ENCODE results near the gene ADD3. TPM values are rescaled to one million over a fixed set of nuclear protein-coding genes. Genes with fewer than 3 reads are reported as not detected.

ADD3 gene
- total and polyA plus RNA-seq, 10 of the 15 experiments (the other 5 are each of a cell fraction or from before 2014, with no cell fraction given): 27.3 to 129 (median 67.8) TPM

DNA sequence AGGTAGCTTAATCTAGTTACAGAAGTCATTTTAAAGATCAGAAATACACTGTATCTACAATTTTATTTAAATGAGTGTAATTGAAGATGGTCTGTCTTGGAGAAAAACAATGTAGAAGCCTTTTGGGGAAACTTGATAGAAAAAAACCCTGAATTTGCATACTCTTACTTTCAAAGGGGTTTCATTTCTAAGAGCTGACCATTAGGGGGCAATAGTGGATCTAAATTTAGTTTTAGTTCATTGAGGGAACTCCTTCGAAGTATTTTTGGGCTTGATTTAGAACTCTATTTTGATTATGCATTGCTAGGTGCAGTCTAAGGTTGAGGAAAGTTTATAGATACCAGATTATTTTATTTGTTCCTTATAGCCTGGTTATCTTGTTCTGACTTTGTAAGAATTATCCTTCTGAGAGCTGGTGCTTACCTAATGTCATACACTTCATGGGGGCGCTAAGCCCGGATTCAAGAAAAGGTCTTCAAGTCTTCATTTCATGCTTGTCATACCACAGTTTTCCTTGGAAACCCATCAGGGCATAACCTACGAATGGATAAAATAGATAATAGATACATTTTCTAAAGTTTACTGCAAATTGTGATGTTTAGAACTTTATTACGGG lies 130.5 kb downstream of the ADD3 start (continued):
- TF ChIP-seq, protein P1, sequence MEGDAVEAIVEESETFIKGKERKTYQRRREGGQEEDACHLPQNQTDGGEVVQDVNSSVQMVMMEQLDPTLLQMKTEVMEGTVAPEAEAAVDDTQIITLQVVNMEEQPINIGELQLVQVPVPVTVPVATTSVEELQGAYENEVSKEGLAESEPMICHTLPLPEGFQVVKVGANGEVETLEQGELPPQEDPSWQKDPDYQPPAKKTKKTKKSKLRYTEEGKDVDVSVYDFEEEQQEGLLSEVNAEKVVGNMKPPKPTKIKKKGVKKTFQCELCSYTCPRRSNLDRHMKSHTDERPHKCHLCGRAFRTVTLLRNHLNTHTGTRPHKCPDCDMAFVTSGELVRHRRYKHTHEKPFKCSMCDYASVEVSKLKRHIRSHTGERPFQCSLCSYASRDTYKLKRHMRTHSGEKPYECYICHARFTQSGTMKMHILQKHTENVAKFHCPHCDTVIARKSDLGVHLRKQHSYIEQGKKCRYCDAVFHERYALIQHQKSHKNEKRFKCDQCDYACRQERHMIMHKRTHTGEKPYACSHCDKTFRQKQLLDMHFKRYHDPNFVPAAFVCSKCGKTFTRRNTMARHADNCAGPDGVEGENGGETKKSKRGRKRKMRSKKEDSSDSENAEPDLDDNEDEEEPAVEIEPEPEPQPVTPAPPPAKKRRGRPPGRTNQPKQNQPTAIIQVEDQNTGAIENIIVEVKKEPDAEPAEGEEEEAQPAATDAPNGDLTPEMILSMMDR (IDR thresholded peaks at IDR 0.05 in 2 of 3, conservative IDR thresholded peaks at IDR 0.05 in 1 of 3; ENCODE audit: control insufficient read depth in 2 of 3, extremely low read depth in 1 of 3, insufficient read depth in 1 of 3, low read depth in 3 of 3, low read length in 3 of 3): peak; percentile 50 to 74 (median 59); a peak in 5 of 6 replicates
- TF ChIP-seq, protein P2, sequence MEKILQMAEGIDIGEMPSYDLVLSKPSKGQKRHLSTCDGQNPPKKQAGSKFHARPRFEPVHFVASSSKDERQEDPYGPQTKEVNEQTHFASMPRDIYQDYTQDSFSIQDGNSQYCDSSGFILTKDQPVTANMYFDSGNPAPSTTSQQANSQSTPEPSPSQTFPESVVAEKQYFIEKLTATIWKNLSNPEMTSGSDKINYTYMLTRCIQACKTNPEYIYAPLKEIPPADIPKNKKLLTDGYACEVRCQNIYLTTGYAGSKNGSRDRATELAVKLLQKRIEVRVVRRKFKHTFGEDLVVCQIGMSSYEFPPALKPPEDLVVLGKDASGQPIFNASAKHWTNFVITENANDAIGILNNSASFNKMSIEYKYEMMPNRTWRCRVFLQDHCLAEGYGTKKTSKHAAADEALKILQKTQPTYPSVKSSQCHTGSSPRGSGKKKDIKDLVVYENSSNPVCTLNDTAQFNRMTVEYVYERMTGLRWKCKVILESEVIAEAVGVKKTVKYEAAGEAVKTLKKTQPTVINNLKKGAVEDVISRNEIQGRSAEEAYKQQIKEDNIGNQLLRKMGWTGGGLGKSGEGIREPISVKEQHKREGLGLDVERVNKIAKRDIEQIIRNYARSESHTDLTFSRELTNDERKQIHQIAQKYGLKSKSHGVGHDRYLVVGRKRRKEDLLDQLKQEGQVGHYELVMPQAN (conservative IDR thresholded peaks at IDR 0.05): no peak
- TF ChIP-seq ESRRA (IDR thresholded peaks at IDR 0.05; ENCODE audit: low read length) (no peak), HDAC2 (IDR thresholded peaks at IDR 0.05) (no peak), MTA2 (IDR thresholded peaks at IDR 0.05; ENCODE audit: low read depth) (no peak), NR2F1 (conservative IDR thresholded peaks at IDR 0.05) (no peak), MYB (IDR thresholded peaks at IDR 0.05; ENCODE audit: borderline replicate concordance, low read depth, low read length) (no peak), FOXK2 (IDR thresholded peaks at IDR 0.05) (no peak), SMC3 (IDR thresholded peaks at IDR 0.05; ENCODE audit: borderline replicate concordance, low read length) (peak; percentile 70; the same call in 1 of the 2 replicates), ZNF274 (IDR thresholded peaks at IDR 0.05; ENCODE audit: insufficient read depth, insufficient read length) (no peak), RAD21 (IDR thresholded peaks at IDR 0.05; ENCODE audit: insufficient read depth, low read depth, low read length) (peak; percentile 77), IKZF1 (conservative IDR thresholded peaks at IDR 0.05) (no peak), SP1 (IDR thresholded peaks at IDR 0.05; ENCODE audit: low read depth, low read length) (no peak), POU2F2 (IDR thresholded peaks at IDR 0.05; ENCODE audit: borderline replicate concordance, low read depth, low read length) (peak; percentile 97)
- TF ChIP-seq, protein P3, sequence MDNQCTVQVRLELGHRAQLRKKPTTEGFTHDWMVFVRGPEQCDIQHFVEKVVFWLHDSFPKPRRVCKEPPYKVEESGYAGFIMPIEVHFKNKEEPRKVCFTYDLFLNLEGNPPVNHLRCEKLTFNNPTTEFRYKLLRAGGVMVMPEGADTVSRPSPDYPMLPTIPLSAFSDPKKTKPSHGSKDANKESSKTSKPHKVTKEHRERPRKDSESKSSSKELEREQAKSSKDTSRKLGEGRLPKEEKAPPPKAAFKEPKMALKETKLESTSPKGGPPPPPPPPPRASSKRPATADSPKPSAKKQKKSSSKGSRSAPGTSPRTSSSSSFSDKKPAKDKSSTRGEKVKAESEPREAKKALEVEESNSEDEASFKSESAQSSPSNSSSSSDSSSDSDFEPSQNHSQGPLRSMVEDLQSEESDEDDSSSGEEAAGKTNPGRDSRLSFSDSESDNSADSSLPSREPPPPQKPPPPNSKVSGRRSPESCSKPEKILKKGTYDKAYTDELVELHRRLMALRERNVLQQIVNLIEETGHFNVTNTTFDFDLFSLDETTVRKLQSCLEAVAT (IDR thresholded peaks at IDR 0.05): no peak
- TF ChIP-seq, protein P4, sequence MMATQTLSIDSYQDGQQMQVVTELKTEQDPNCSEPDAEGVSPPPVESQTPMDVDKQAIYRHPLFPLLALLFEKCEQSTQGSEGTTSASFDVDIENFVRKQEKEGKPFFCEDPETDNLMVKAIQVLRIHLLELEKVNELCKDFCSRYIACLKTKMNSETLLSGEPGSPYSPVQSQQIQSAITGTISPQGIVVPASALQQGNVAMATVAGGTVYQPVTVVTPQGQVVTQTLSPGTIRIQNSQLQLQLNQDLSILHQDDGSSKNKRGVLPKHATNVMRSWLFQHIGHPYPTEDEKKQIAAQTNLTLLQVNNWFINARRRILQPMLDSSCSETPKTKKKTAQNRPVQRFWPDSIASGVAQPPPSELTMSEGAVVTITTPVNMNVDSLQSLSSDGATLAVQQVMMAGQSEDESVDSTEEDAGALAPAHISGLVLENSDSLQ (IDR thresholded peaks at IDR 0.05): no peak

Data from GM12878 (cell line).